ENCODE results near the gene NUP62. TPM values are rescaled to one million over a fixed set of nuclear protein-coding genes. Genes with fewer than 3 reads are reported as not detected.

The NUP62 gene
- total and polyA plus RNA-seq, 2 of the 8 experiments (the other 6 are each of a cell fraction or from before 2014, with no cell fraction given): 50.0 to 107 TPM

DNA sequence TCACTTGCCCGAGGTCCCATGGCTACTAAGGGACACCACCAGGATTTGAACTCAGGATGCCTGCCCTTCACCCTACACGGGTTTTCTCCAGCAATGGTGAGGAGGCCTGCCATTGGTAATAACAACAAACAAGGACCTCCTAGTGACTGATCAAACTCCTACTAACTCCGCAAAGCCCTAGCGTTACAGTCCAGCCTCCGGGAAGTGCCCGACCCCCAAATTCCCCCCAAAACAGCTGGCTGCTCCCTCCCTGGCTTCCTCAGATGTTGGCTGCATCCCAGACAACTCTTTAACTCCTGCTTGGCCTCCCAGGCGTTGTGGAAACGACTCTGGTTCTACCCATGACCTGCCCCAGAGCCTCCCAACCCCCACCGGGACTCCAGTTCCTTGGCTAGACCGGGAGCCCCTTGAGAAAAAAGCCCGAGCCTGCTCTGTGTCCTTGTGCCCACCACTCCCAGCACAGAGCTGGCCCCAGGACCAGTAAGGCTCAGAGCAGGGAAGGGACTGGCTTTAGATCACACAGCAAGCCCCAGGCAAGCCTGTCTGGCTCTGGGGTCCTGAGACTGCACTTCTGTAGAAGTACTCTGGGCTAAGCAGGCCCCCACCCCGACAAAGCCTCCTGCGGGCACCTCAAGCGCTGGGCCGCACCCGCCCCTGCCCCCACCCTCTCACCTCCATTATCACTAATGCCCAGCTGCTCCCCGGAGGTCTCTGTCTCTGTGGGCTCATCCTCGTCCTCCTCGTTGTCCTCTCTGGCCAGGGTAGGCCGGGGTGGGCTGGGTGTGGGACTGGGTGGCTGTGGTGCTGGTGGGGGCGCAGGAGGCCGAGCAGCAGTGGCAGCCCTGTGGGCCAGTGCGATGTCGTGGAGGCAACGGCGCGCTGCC is 56.8 kb downstream of the NUP62 start:
- no peaks in the 10 kb centered on the region; a peak in 1 of 8 replicates for H3K36me3 ChIP-seq (ENCODE audit: control insufficient read depth in 2 of 4, insufficient read depth in 4 of 4, low read length in 3 of 4)
- no peak for DNase-seq (ENCODE audit: low read depth in 1 of 2, low spot score in 2 of 2)
- H3K23me2 ChIP-seq (ENCODE audit: low read depth, low read length): peaks cover 18% of the 10 kb centered on the region
- CTCF ChIA-PET (ENCODE audit: partially characterized antibody): interaction anchor here (1.3 kb wide), 1 partner anchor 80 kb away, joined by 3 read pairs; no protein-coding TSS in a partner anchor
- H3K79me2 ChIP-seq (ENCODE audit: control insufficient read depth in 1 of 2, insufficient read depth in 2 of 2, low read length in 2 of 2): peaks cover 0 to 18% of the 10 kb centered on the region in 2 experiments; a peak in 2 of 4 replicates
- H3K4ac ChIP-seq (replicated peaks; ENCODE audit: insufficient read length, low read depth, low read length): no peak overlapping the region
- H2AFZ ChIP-seq (ENCODE audit: low read length): no peak overlapping the region
- peaks cover 0 to 8% (median 6%) of the 10 kb centered on the region in 4 experiments; a peak in 5 of 7 replicates for H3K4me1 ChIP-seq (replicated peaks in 1 of 4; ENCODE audit: control insufficient read depth in 3 of 4, insufficient read depth in 4 of 4, low read length in 3 of 4)
- no peak overlapping the region for H2BK15ac ChIP-seq (ENCODE audit: low read length)
- H2BK12ac ChIP-seq (ENCODE audit: low read depth, low read length): no peak overlapping the region
- H4K5ac ChIP-seq (ENCODE audit: insufficient read length, low read depth, low read length): no peak overlapping the region
- no peak overlapping the region for H3K27ac ChIP-seq (ENCODE audit: low read depth, low read length)
- no peak overlapping the region for H3K23ac ChIP-seq (ENCODE audit: insufficient read length)
- H3K9ac ChIP-seq (replicated peaks in 1 of 4; ENCODE audit: extremely low read depth in 1 of 4, low read depth in 3 of 4, low read length in 3 of 4): no peak overlapping the region
- no peak overlapping the region for H3K18ac ChIP-seq (ENCODE audit: extremely low read depth, low read length)
- no peak overlapping the region for H2AK5ac ChIP-seq (ENCODE audit: low read depth, low read length)
- H3K4me2 ChIP-seq (ENCODE audit: insufficient read depth in 1 of 2, low read depth in 2 of 2, low read length in 2 of 2): no peak overlapping the region
- 87% methylated on average over 14 of the region's 27 CpGs; no CpG with 5 or more reads in 1 of the 2 experiments for WGBS, 2 experiments (ENCODE audit: extremely low coverage in 1 of 2, insufficient coverage in 1 of 2, insufficient read length in 1 of 2, insufficient replicate concordance in 2 of 2, low coverage in 1 of 2, low lambda C conversion rate in 2 of 2, missing lambda C conversion rate in 1 of 2)
- no peaks in the 10 kb centered on the region for H4K20me1 ChIP-seq (replicated peaks in 1 of 2; ENCODE audit: control insufficient read depth in 1 of 2, insufficient read depth in 2 of 2, low read length in 2 of 2)
- H2BK5ac ChIP-seq (ENCODE audit: low read depth, low read length): no peak overlapping the region
- no peaks in the 10 kb centered on the region for H3K9me3 ChIP-seq (ENCODE audit: insufficient read depth in 2 of 2, low read depth in 1 of 2, low read length in 1 of 2)
- no peak overlapping the region for H3K56ac ChIP-seq (replicated peaks; ENCODE audit: insufficient read length, low read depth, low read length)
- H2BK120ac ChIP-seq (replicated peaks; ENCODE audit: low read depth, low read length): no peak overlapping the region
- no peaks in the 10 kb centered on the region for H3K27me3 ChIP-seq (replicated peaks in 1 of 4; ENCODE audit: control insufficient read depth in 3 of 4, extremely low read depth in 1 of 4, insufficient read depth in 3 of 4, low read length in 3 of 4)
- FAIRE-seq: no peak
- no peak overlapping the region for H4K8ac ChIP-seq (ENCODE audit: extremely low read depth, insufficient read depth, low read length)
- POLR2A ChIA-PET (ENCODE audit: partially characterized antibody): interaction anchor here (1.0 to 12.4 kb wide), 4 partner anchors 9 to 19 kb away, joined by 3 to 247 read pairs (median 5); partner anchors contain the start of gene PTOV1
- no peak overlapping the region for H2BK20ac ChIP-seq (ENCODE audit: low read length)
- H3K79me1 ChIP-seq (ENCODE audit: low read depth, low read length): peaks cover 12% of the 10 kb centered on the region
- no peak overlapping the region for H3K14ac ChIP-seq (ENCODE audit: insufficient read length)
- H4K91ac ChIP-seq (replicated peaks; ENCODE audit: insufficient read length, low read length): no peak overlapping the region
- no peak overlapping the region for H3K4me3 ChIP-seq (ENCODE audit: extremely low read depth in 1 of 4, insufficient read depth in 2 of 4, low read depth in 3 of 4, low read length in 4 of 4)
- TF ChIP-seq, protein P1, sequence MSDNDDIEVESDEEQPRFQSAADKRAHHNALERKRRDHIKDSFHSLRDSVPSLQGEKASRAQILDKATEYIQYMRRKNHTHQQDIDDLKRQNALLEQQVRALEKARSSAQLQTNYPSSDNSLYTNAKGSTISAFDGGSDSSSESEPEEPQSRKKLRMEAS (IDR thresholded peaks at IDR 0.05): no peak
- TF ChIP-seq JUND (IDR thresholded peaks at IDR 0.05; ENCODE audit: low read length) (no peak), POLR2A (IDR thresholded peaks at IDR 0.05; ENCODE audit: control extremely low read depth in 1 of 2, low read depth in 2 of 2, low read length in 2 of 2) (no peak), HDAC6 (IDR thresholded peaks at IDR 0.05; ENCODE audit: low read depth, low read length) (no peak), NRF1 (IDR thresholded peaks at IDR 0.05; ENCODE audit: low read depth, low read length) (no peak), EZH2 (IDR thresholded peaks at IDR 0.05; ENCODE audit: low read depth, low read length, severe bottlenecking) (no peak), POLR2AphosphoS5 (IDR thresholded peaks at IDR 0.05; ENCODE audit: low read depth, low read length) (no peak), KDM4A (IDR thresholded peaks at IDR 0.05; ENCODE audit: low read depth, low read length, severe bottlenecking) (no peak), BACH1 (IDR thresholded peaks at IDR 0.05; ENCODE audit: low read length) (no peak), CREB1 (IDR thresholded peaks at IDR 0.05) (no peak)
- TF ChIP-seq, protein P2, sequence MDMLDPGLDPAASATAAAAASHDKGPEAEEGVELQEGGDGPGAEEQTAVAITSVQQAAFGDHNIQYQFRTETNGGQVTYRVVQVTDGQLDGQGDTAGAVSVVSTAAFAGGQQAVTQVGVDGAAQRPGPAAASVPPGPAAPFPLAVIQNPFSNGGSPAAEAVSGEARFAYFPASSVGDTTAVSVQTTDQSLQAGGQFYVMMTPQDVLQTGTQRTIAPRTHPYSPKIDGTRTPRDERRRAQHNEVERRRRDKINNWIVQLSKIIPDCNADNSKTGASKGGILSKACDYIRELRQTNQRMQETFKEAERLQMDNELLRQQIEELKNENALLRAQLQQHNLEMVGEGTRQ (IDR thresholded peaks at IDR 0.05; ENCODE audit: low read length): no peak

Measured in H1 (cell line).